Daoy (cell line): ENCODE measurements around the gene EXOC4. TPM values are rescaled to one million over a fixed set of nuclear protein-coding genes. Genes with fewer than 3 reads are reported as not detected.
"Not testable (repeated sequence)": the region's sequence is repeated elsewhere in the genome, so short reads cannot be mapped to it uniquely, and the experiment has no call there.

Source experiments
- DNase-seq: peaks from one replicate; pipeline ENCODE4 v3.0.0-alpha.2; 2015; ENCODE audit warnings: low read depth
- total RNA-seq: library from RNA; depleted of rRNA; stranded (reverse); fragments of >200 nt; shearing (Covaris generic); gene quantifications from 2 replicates; pipeline ENCODE4 v1.2.3, GENCODE V29; 2014

EXOC4 gene
- total RNA-seq, 1 experiment from 2014 or later, result 36.9 TPM

- no peak for DNase-seq
These were observed 610.6 kb downstream of the EXOC4 start for GRCh38 chr7:133863362-133864061.

GRCh38 chr7:133869556-133869955, 616.7 kb downstream of the EXOC4 start:
- no peak for DNase-seq

- no peak for DNase-seq
These were observed 618.9 kb downstream of the EXOC4 start for GRCh38 chr7:133871757-133872156.

GRCh38 chr7:133873187-133873586, 620.3 kb downstream of the EXOC4 start:
- DNase-seq, result no peak

GRCh38 chr7:133873631-133874030, 620.8 kb downstream of the EXOC4 start:
- no peak for DNase-seq

GRCh38 chr7:133883591-133883990, 630.7 kb downstream of the EXOC4 start:
- DNase-seq, result no peak

- no peak for DNase-seq
These were observed 632.3 kb downstream of the EXOC4 start for GRCh38 chr7:133885213-133885612.

GRCh38 chr7:133886086-133886485, 633.2 kb downstream of the EXOC4 start:
- no peak for DNase-seq

- no peak for DNase-seq
These were observed 633.9 kb downstream of the EXOC4 start for GRCh38 chr7:133886797-133887196.

- peak; percentile 14 for DNase-seq
These were observed 634.6 kb downstream of the EXOC4 start for GRCh38 chr7:133887459-133887858.

- no peak for DNase-seq
These were observed 635.4 kb downstream of the EXOC4 start for GRCh38 chr7:133888061-133888930.

- no peak for DNase-seq
These were observed 651.9 kb downstream of the EXOC4 start for GRCh38 chr7:133904776-133905175.

- not testable (repeated sequence) for DNase-seq
These were observed 653.7 kb downstream of the EXOC4 start for GRCh38 chr7:133906553-133906952.

GRCh38 chr7:133910761-133911160, 657.9 kb downstream of the EXOC4 start:
- DNase-seq, result no peak

GRCh38 chr7:133911724-133912123, 658.8 kb downstream of the EXOC4 start:
- no peak for DNase-seq

GRCh38 chr7:133912916-133913697, 660.2 kb downstream of the EXOC4 start:
- peak; percentile 27 for DNase-seq

- no peak for DNase-seq
These were observed 663.7 kb downstream of the EXOC4 start for GRCh38 chr7:133916621-133917020.

GRCh38 chr7:133919810-133920209, 666.9 kb downstream of the EXOC4 start:
- DNase-seq, result no peak

GRCh38 chr7:133921635-133922182, 668.8 kb downstream of the EXOC4 start:
- no peak for DNase-seq

- no peak for DNase-seq
These were observed 671.1 kb downstream of the EXOC4 start for GRCh38 chr7:133923974-133924373.

GRCh38 chr7:133931053-133931452, 678.2 kb downstream of the EXOC4 start:
- DNase-seq, result no peak

- DNase-seq, result no peak
These were observed 679.7 kb downstream of the EXOC4 start for GRCh38 chr7:133932591-133932990.
